ENCODE data around the gene KNCN. TPM values are rescaled to one million over a fixed set of nuclear protein-coding genes. Genes with fewer than 3 reads are reported as not detected.

KNCN gene
- total RNA-seq, 1 donor from 2014 or later: not detected

DNA sequence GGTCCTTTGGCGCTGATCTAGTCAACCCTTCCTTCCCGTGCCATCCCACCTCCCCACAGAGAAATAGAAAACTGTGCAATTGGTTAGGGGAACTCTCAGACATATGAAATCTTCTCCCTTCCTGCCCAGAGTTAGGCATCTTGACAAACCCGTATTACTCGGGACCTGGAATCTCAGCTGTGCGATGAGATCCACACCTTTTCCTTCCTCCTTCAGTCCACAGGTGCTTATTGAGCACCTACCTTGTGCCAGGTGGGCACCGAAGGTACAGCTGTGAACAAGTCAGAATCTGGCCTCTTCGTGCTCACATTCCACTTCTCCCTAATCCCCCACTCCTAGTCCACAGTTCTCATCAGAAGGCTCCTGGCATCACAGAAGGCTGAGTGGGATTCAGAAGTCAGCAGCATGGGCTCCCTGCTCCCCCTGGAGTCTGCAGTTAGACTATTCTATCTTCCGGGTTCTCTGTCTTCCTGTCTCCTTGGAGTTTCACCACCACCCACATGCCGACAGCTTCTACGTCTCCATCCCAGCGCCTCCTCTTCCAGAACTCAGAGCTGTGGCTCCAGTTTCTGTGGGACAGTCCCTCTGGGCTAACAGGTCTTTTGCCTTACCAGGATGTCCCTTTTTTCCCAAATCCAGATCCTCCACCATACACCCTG lies 23.0 kb downstream of the KNCN start:
- no peak for TF ChIP-seq CTCF (IDR thresholded peaks at IDR 0.05; ENCODE audit: insufficient read depth, low read length, severe bottlenecking)
- H3K36me3 ChIP-seq (ENCODE audit: control insufficient read depth, insufficient read depth, low read length): no peaks in the 10 kb centered on the region
- peak; percentile 43 for FAIRE-seq
- no peak overlapping the region for H3K4me3 ChIP-seq (ENCODE audit: low read depth, low read length)
- no peak for DNase-seq (ENCODE audit: low read depth)
- no peaks in the 10 kb centered on the region for H3K27me3 ChIP-seq (ENCODE audit: control insufficient read depth, insufficient read depth, low read length)

DNA sequence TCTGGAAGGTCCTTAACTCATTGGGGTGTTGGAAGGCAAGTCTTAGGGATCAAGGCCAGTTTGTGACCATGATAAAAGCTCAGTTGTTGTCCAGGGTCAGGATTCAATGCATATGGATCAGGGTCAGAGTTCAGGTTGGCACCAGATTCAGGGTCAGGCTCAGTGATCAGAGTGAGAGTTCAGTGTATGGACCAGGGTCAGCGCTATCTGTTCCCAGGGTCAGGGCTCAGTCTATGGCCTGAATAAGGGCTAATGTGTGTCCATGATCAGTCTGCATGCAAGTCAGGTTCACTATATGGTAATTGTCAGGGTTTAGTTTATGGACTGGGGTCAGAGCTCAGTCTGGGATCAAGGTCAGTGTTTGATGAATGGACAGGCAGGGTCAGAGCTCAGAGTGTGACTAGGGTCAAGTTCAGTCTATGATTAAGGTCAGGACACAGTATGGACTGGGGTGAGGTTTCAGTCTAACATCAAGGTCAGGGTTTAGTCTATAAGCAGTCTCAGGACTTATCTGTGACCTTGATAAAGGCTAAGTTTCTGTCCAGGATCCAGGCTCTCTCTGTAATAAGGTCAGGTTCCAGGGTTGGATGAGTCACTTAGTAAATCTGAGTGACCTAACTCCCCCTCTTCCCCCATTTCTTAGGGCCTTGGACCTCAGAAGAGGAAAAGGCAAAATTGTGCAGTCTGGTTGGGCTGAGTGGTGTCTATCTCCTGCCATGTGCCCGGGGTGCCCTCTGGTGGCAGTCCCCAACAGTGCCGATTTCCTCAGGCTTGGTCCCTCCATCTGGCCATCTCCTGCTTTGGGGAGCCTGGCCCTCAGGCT lies 23.8 kb downstream of the KNCN start:
- Histone ChIP-seq H3K4me3 (ENCODE audit: low read depth, low read length) (no peak overlapping the region), H3K36me3 (ENCODE audit: control insufficient read depth, insufficient read depth, low read length) (no peaks in the 10 kb centered on the region), H3K27me3 (ENCODE audit: control insufficient read depth, insufficient read depth, low read length) (no peaks in the 10 kb centered on the region)
- DNase-seq (ENCODE audit: low read depth) (peak; percentile 55), FAIRE-seq (peak; percentile 90)
- peak; percentile 99 for TF ChIP-seq CTCF (IDR thresholded peaks at IDR 0.05; ENCODE audit: insufficient read depth, low read length, severe bottlenecking)

GRCh38 chr1:46526691-46527291 lies 24.7 kb downstream of the KNCN start:
- H3K36me3 ChIP-seq (ENCODE audit: control insufficient read depth, insufficient read depth, low read length): no peaks in the 10 kb centered on the region
- FAIRE-seq (no peak), DNase-seq (ENCODE audit: low read depth) (no peak)
- TF ChIP-seq CTCF (IDR thresholded peaks at IDR 0.05; ENCODE audit: insufficient read depth, low read length, severe bottlenecking): no peak
- H3K4me3 ChIP-seq (ENCODE audit: low read depth, low read length): no peak overlapping the region
- no peaks in the 10 kb centered on the region for H3K27me3 ChIP-seq (ENCODE audit: control insufficient read depth, insufficient read depth, low read length)

DNA sequence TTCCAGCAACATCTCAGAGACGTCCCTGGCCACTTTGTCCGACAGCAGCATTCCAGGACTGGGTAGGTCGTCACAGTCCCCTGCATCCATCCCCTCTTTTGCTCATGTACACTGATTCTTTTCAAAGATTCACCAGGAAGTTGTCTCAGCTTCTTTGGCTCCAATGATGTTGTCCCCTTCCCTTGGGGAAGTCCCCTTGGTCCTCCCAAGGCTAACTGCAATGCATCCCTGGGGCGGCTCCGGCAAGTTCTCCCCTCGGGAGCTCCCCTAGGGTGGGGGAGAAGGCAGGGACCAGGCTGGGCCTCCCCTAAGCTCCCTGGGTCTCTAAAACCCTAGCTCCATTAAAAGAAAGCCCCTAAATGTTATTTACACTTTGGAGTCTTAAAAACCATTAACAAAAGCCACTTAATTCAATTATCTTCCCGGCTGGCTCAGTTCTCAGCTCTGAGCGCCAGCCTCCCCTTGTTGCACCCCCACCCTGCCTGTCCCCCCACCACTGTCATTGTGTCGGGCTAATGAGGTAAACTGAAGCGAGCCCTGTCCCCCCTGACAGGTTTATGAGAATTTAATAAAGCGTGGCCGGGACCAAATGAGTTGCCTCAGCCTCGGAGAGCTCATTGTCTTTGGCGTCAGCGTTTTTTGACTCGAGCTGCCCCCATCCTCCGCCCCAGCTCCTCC lies 25.3 kb downstream of the KNCN start:
- DNase-seq (ENCODE audit: low read depth): no peak
- no peak for TF ChIP-seq CTCF (IDR thresholded peaks at IDR 0.05; ENCODE audit: insufficient read depth, low read length, severe bottlenecking)
- Histone ChIP-seq H3K4me3 (ENCODE audit: low read depth, low read length) (no peak overlapping the region), H3K36me3 (ENCODE audit: control insufficient read depth, insufficient read depth, low read length) (no peaks in the 10 kb centered on the region), H3K27me3 (ENCODE audit: control insufficient read depth, insufficient read depth, low read length) (no peaks in the 10 kb centered on the region)
- no peak for FAIRE-seq

DNA sequence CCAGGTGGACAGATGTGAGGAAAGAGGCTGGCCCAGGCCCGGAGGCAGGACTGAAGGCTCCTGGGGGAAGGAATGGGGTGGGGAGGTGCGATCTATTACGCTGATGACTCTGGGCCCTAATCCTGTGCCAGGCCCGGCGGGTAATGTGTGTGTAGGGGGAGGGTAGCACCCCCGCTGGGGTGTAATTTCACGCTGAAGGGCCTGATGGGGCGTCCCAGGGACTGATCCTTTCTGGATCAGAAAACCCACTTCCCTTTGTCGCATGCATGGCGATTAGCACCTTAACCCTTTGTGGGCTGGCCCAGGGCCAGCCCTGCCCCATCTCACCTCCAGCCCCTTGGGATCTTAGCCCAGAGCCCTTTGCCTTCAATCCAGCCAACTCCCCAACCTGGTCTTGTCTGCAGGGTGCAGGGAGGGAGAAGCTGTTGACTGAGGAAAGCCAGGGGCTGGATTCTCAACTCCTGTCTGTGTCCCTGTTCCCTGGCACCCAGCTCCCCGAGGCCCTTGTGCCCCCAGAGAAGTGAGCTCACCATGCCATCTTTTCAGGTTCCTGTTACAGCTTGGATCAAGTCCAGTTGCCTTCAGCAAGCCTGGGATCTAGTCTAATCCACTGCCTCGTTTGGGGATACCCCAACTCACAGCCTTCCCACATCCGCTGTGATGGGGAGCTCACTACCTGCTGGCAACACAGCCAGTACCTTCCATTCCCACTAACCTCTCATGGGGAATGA lies 26.0 kb downstream of the KNCN start:
- Histone ChIP-seq H3K27me3 (ENCODE audit: control insufficient read depth, insufficient read depth, low read length) (no peaks in the 10 kb centered on the region), H3K4me3 (ENCODE audit: low read depth, low read length) (no peak overlapping the region), H3K36me3 (ENCODE audit: control insufficient read depth, insufficient read depth, low read length) (no peaks in the 10 kb centered on the region)
- FAIRE-seq: no peak
- DNase-seq (ENCODE audit: low read depth): no peak
- TF ChIP-seq CTCF (IDR thresholded peaks at IDR 0.05; ENCODE audit: insufficient read depth, low read length, severe bottlenecking): no peak
